Caco-2 (cell line): ENCODE measurements around the gene SLC18A2. TPM values are rescaled to one million over a fixed set of nuclear protein-coding genes. Genes with fewer than 3 reads are reported as not detected.

Experiments used
- BruUV-seq: library from RNA; stranded (reverse); fragments of 400-500 nt; replicated peaks from 2 replicates; lab custom pipeline; 2021; lab: Mats Ljungman, UMichigan
- CTCF ChIA-PET: fragments of 300-600 bp; sonication (Branson Sonifier 250); formaldehyde crosslinking; loops from one replicate; lab custom pipeline; 2022; ENCODE audit warnings: antibody characterized with exemption; lab: Charles Lee
- POLR2A ChIA-PET: fragments of 300-600 bp; sonication (Branson Sonifier 250); formaldehyde crosslinking; loops from one replicate; lab custom pipeline; 2022; ENCODE audit warnings: antibody characterized with exemption; lab: Charles Lee
- DNase-seq, 2 experiments: peaks; one replicate each; pipeline versions ENCODE4 v3.0.0 to v3.0.0-alpha.2; 2020 to 2022
- H3K27me3 ChIP-seq: replicated peaks from 2 replicates; pipeline ENCODE4 v1.6.0; 2011; ENCODE audit warnings: low read length; ENCODE audit not compliant: control insufficient read depth, insufficient read depth
- H3K36me3 ChIP-seq: 2 replicates; pipeline ENCODE4 v1.5.1; 2011; ENCODE audit warnings: low read length; ENCODE audit not compliant: control insufficient read depth, insufficient read depth
- H3K4me1 ChIP-seq: fragments of 250-450 bp; sonication (Bioruptor Pico); 2 replicates; pipeline ENCODE4 v1.5.1; 2020; ENCODE audit warnings: mild to moderate bottlenecking
- H3K4me3 ChIP-seq: 2 replicates; pipeline ENCODE4 v1.5.1; 2011; ENCODE audit warnings: low read depth, mild to moderate bottlenecking, control low read depth, low read length
- H3K9me3 ChIP-seq: fragments of 250-450 bp; sonication (Bioruptor Pico); 2 replicates; pipeline ENCODE4 v1.5.1; 2020; ENCODE audit warnings: mild to moderate bottlenecking, moderate library complexity
- H3K27ac Mint-ChIP-seq: one replicate; pipeline ENCODE4 v1.8.0; 2022; ENCODE audit warnings: mixed read lengths; ENCODE audit not compliant: unreplicated experiment
- H3K27me3 Mint-ChIP-seq: one replicate; pipeline ENCODE4 v1.8.0; 2022; ENCODE audit warnings: mixed read lengths; ENCODE audit not compliant: insufficient read depth, unreplicated experiment
- H3K36me3 Mint-ChIP-seq: one replicate; pipeline ENCODE4 v1.8.0; 2022; ENCODE audit warnings: mild to moderate bottlenecking, mixed read lengths; ENCODE audit not compliant: insufficient read depth, unreplicated experiment
- H3K4me1 Mint-ChIP-seq: one replicate; pipeline ENCODE4 v1.8.0; 2022; ENCODE audit warnings: low read depth, mixed read lengths; ENCODE audit not compliant: unreplicated experiment
- H3K4me3 Mint-ChIP-seq: one replicate; pipeline ENCODE4 v1.8.0; 2022; ENCODE audit warnings: mild to moderate bottlenecking, moderate library complexity, mixed read lengths; ENCODE audit not compliant: unreplicated experiment
- H3K9me3 Mint-ChIP-seq: one replicate; pipeline ENCODE4 v1.8.0; 2022; ENCODE audit warnings: mixed read lengths; ENCODE audit not compliant: unreplicated experiment
- CTCF ChIP-seq, 2 experiments: fragments of 200-600 bp in 1 of 2; IDR thresholded peaks; 1 replicate in 1 of 2; 2 replicates in 1 of 2; pipeline versions ENCODE4 v1.5.1 to v1.8.0; 2011 to 2022; ENCODE audit warnings: antibody characterized with exemption in 1 of 2, control low read depth in 1 of 2, inconsistent platforms in 1 of 2, low read depth in 1 of 2, low read length in 1 of 2, mild to moderate bottlenecking in 1 of 2, moderate library complexity in 1 of 2; ENCODE audit not compliant: insufficient read depth in 1 of 2, severe bottlenecking in 1 of 2, unreplicated experiment in 1 of 2
- intact Hi-C: fragments of 100-400 bp; cut with micrococcal nuclease; formaldehyde crosslinking; loops from one replicate; pipeline ENCODE4 v1.10.0; 2022; ENCODE audit not compliant: unreplicated experiment
- total RNA-seq: library from RNA; stranded (reverse); gene quantifications from 2 replicates; pipeline ENCODE4 v1.2.3, GENCODE V29; 2022

Gene SLC18A2
- total RNA-seq, 1 experiment from 2014 or later = not detected

GRCh38 chr10:117261501-117261900 is 20.6 kb downstream of the SLC18A2 start:
- no peaks in the 10 kb centered on the region for H3K27me3 ChIP-seq
- no TSS peak for BruUV-seq
- ChIA-PET POLR2A (no interaction called here), CTCF (interaction anchor here (0.6 kb wide), 1 partner anchor 235 kb away, joined by 3 read pairs; no protein-coding TSS in a partner anchor)
- DNase-seq = no peak
- H3K9me3 ChIP-seq = no peaks in the 10 kb centered on the region
- H3K27me3 Mint-ChIP-seq = peaks cover 8% of the 10 kb centered on the region
- no peak overlapping the region for H3K4me3 ChIP-seq
- intact Hi-C loops = no loop called here
- no peaks in the 10 kb centered on the region for H3K9me3 Mint-ChIP-seq
- H3K4me1 ChIP-seq = no peaks in the 10 kb centered on the region
- peaks cover 5% of the 10 kb centered on the region for H3K4me1 Mint-ChIP-seq
- no peak overlapping the region for H3K4me3 Mint-ChIP-seq
- TF ChIP-seq CTCF (IDR thresholded peaks at IDR 0.05; ENCODE audit: insufficient read depth in 1 of 2, low read depth in 1 of 2, low read length in 1 of 2, severe bottlenecking in 1 of 2, unreplicated experiment in 1 of 2) = no peak
- H3K36me3 Mint-ChIP-seq = no peaks in the 10 kb centered on the region
- H3K36me3 ChIP-seq = no peaks in the 10 kb centered on the region
- no peak overlapping the region for H3K27ac Mint-ChIP-seq

- DNase-seq = no peak
- H3K4me1 Mint-ChIP-seq = peaks cover 5% of the 10 kb centered on the region
- CTCF ChIA-PET = interaction anchor here (0.6 kb wide), 1 partner anchor 66 kb away, joined by 3 read pairs; no protein-coding TSS in a partner anchor
- H3K4me3 ChIP-seq = no peak overlapping the region
- POLR2A ChIA-PET = no interaction called here
- no peak overlapping the region for H3K4me3 Mint-ChIP-seq
- H3K36me3 Mint-ChIP-seq = no peaks in the 10 kb centered on the region
- no peak overlapping the region for H3K27ac Mint-ChIP-seq
- H3K27me3 Mint-ChIP-seq = peaks cover 8% of the 10 kb centered on the region
- H3K27me3 ChIP-seq = no peaks in the 10 kb centered on the region
- no peaks in the 10 kb centered on the region for H3K36me3 ChIP-seq
- no peaks in the 10 kb centered on the region for H3K4me1 ChIP-seq
- H3K9me3 ChIP-seq = no peaks in the 10 kb centered on the region
- no peaks in the 10 kb centered on the region for H3K9me3 Mint-ChIP-seq
- TF ChIP-seq CTCF (IDR thresholded peaks at IDR 0.05; ENCODE audit: insufficient read depth in 1 of 2, low read depth in 1 of 2, low read length in 1 of 2, severe bottlenecking in 1 of 2, unreplicated experiment in 1 of 2) = no peak
- BruUV-seq = no TSS peak
- intact Hi-C loops = no loop called here
Observed at GRCh38 chr10:117262291-117262902, 21.5 kb downstream of the SLC18A2 start.

- Histone ChIP-seq H3K4me3 (no peak overlapping the region), H3K4me1 (no peaks in the 10 kb centered on the region), H3K9me3 (no peaks in the 10 kb centered on the region), H3K27me3 (no peaks in the 10 kb centered on the region), H3K36me3 (no peaks in the 10 kb centered on the region)
- peaks cover 5% of the 10 kb centered on the region for H3K4me1 Mint-ChIP-seq
- H3K36me3 Mint-ChIP-seq = no peaks in the 10 kb centered on the region
- no TSS peak for BruUV-seq
- no peak overlapping the region for H3K4me3 Mint-ChIP-seq
- DNase-seq = no peak
- H3K27me3 Mint-ChIP-seq = peaks cover 8% of the 10 kb centered on the region
- no peaks in the 10 kb centered on the region for H3K9me3 Mint-ChIP-seq
- intact Hi-C loops = no loop called here
- ChIA-PET POLR2A (no interaction called here), CTCF (interaction anchor here (0.6 kb wide), 1 partner anchor 65 kb away, joined by 3 read pairs; no protein-coding TSS in a partner anchor)
- no peak overlapping the region for H3K27ac Mint-ChIP-seq
- no peak for TF ChIP-seq CTCF (IDR thresholded peaks at IDR 0.05; ENCODE audit: insufficient read depth in 1 of 2, low read depth in 1 of 2, low read length in 1 of 2, severe bottlenecking in 1 of 2, unreplicated experiment in 1 of 2)
Observed at GRCh38 chr10:117262903-117263293, 22.0 kb downstream of the SLC18A2 start.
